Ammon's horn (tissue), 1 donor: ENCODE data around the gene B4GALT5.

Source experiments
- DNase-seq: peaks from one replicate; pipeline ENCODE4 v3.0.0-alpha.2; 2016; ENCODE audit warnings: low spot score

The B4GALT5 gene

DNA sequence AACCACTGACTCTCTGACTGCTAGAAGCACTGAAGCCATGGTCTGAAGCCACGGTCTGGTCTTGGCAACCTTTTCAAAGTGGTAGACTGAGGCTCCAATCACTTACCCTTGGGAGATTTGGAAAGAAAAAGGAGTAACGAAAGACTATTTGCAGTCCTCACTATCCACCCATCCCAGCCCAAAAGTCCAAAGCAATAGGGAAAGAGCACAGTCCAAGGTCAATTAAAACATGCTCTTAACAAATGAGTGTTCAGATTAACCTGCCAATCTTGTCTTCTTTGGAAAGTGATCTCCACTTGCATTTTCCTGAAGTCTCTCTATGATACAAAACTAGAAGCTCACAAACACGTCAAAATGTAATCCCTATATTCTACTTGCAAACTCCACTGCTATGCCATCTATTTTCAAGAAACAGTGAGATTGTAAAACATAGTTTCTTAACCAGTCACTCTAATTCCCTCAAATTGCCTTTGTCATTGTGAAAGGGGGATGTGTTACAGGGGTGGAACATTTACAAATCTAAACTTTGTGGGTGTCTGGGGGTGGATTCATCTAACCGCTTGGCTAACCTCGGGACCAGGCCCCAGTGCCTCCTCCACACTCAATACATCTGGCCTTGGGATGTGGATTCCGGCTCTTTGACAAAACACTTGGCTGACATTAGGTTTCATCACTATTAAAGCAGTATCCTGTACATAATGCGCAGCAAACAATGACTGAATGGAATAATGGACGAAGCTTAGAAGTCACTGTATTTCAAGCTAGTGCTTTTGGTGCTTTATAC, 56.4 kb downstream of the B4GALT5 start:
- no peak for DNase-seq

DNA sequence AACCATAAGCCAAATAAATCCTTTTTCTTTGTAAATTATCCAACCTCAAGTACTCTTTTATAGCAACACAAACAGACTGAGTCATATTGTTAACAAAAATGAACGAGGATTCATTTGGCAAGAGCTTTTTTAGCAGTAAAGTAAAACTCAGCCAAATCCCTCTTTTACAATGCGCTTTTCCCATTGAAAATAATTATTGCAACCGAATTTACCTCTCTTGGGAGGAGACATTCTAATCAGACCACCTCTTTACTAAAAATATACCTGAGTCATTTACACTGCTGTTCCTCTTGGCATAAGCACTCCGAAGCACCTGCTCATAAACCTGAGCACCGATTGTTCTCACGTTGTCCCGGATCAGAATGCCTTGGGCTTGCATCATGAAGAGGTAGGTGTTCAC, 57.4 kb downstream of the B4GALT5 start:
- no peak for DNase-seq

DNA sequence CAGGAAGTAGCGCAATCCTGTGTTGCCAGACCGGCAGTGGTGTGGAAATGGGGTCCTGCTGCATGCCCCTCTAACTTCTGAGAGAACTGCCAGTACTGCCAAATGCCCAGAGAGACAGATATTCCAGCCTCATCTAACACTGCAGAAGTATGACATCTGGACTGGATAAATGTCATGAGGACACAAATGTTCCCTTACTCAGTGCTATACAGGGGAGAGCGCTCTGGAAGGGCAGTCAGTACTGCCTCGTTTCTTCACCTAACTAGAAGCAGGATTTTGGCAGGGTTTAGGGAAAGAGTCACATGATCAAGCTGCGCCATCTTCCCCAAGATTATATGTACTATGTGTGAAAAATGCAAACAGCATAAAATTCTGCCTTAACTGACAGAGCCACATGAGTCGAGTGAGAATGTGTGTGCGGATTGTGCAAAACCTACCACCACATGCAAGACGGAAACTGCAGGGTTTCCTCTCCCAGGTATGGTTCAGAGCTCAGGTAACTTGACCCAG, 59.7 kb downstream of the B4GALT5 start:
- DNase-seq, result no peak

DNA sequence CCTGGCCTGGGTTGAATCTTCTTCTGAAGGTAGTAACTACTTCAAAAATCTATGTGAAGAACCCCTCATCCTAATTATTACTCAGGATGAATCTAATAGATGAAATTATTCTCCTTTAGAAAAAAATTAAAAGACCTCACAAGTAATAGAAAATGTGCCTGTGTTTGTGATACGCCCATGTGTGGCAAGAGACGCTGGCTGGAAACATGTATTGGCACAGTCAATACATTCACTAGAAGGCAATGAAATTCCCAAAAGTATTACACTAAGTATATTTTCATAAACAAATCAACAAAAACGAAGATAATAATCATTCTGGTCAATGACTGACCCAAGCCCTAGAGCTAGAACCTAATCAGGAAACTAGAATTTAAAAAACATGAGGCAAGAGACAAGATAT, 64.0 kb downstream of the B4GALT5 start:
- no peak for DNase-seq

DNA sequence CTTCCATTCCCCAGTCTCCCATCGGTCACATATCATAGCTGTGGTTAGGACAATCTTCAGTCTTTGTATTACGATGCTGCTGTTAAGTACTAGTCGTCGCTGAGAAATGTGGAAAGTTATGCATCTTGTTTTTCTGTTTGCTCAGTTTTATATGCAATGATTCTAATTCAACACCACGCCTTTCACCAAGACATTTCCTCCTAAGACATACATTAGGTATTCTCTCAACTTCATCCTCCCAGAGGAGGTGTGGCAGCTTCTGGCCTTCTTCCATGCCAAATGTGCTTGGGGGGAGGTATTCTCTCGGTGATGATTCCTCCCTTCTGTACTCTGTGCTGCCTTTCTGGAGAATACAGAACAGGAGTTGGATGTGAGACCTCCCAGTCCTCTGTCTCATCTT, 66.1 kb downstream of the B4GALT5 start:
- no peak for DNase-seq

DNA sequence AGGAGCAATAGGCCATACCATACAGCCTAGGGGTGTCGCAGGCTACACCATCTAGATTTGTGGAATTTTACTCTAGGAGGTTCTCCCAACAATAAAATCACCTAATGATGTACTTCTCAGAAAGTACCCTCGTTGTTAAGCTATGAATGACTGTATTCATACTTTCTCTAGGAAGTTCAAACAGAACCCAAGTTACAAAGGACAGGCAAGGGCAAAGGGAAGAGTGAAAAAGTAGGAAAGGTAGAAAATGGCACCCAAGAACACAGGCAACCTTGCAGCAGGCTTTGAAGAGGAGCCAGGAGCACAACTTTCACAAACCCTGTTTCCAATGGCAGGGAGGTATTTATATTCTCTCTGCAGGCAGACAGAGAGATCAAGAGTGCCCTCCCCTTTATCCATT, 67.2 kb downstream of the B4GALT5 start:
- DNase-seq, result no peak

DNA sequence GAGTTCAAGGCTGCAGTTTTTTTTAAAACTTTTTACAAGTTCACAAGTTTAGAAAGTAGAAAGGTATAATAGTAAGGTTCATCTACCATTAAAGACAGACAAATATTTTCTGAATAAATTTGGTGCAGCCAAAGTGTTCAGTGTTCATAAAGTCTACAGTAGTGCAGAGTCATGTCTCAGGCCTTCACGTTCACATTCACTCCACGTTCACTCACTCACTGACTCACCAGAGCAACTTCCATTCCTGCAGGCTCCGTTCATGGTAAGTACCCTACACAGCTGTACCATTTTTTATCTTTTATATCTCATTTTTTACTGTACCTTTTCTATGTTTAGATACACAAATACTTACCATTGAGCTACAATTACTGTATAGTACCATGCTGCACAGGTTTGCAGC, 67.6 kb downstream of the B4GALT5 start:
- DNase-seq, result no peak

DNA sequence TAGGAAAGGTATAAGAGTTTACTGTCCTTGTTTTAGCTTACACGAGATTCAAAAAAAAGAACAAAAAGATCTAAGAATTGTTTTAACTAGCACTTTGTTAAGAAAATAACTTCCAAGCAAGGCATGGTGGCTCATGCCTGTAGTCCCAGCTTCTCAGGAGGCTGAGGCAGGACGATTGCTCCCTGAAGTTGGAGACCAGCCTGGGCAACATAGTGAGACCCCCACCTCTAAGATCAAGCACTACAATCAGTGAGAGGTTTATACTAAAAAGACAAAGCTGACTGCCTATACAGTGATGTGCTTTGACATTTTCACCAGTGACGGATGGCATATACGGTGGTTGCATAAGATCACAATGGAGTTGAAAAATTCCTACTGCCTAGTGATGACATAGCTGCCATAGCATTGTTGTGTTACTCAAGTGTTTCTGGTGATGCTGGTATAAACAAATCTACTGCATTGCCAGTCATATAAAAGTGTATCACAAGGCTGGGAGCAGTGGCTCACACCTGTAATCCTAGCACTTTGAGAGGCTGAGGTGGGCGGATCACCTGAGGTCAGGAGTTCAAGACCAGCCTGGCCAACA, 68.6 kb downstream of the B4GALT5 start:
- DNase-seq, result no peak

DNA sequence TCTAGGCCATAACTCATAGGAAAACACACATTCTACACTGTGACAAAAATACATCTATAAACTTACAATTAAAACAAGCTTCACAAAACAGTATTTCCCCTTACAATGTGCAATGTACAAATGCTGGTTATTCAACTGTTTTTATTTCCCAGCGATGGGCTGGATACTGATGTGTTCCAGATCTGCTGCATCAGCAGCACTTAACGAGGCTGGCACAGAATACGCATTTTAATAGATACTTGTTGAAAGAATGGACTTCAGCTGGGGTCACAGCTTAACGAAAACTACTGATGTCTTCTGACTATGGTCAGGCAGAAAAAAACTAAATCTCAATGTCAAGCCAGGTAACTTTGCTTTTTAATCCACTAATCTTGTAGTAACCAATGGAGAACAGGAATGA, 70.9 kb downstream of the B4GALT5 start:
- peak; percentile 29 for DNase-seq

DNA sequence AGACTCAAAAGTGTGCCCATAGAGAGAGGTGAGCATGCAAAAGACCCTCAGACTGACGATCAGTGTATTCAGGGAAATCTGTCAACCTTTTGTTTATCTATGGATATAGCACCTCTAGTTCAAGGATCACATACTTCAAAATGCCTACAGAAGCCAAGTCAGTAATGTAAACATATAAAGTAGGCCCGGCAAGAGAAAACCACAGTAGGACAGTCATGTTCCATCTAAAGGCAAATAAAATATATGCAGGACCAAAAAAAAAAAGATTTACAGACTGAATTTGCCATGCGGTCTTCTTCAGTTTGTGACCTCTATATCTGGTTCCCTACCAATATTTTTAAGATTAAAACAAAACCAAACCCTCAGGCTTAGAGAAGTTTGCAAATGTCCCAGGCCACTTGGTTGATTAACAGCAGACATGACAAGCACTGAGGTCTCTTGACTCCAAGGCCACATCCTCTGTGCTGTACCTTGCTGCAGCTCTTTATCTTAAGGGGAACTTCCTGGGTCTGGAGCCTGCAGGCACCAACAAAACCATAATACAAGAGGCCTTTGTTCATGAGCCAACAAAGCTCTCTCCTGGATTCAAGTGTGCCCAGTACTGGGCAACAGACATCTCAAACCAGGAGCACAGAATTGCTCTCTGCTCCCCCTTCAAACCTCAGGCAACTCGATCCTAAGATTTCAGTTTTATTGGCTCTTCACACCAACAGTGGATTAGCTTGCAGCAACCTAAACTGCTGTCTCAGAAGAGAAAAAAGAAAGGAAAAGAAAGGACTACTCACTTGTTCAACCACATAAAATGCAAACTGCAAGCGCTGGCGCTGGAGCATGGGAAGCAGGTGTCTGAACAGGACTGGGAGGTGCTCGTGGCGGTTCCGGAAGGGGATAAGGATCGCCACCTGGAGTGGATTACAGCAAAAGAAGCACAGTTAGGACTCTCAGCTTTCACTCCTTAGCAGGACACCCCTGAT, 71.7 kb downstream of the B4GALT5 start:
- peak; percentile 35 for DNase-seq

DNA sequence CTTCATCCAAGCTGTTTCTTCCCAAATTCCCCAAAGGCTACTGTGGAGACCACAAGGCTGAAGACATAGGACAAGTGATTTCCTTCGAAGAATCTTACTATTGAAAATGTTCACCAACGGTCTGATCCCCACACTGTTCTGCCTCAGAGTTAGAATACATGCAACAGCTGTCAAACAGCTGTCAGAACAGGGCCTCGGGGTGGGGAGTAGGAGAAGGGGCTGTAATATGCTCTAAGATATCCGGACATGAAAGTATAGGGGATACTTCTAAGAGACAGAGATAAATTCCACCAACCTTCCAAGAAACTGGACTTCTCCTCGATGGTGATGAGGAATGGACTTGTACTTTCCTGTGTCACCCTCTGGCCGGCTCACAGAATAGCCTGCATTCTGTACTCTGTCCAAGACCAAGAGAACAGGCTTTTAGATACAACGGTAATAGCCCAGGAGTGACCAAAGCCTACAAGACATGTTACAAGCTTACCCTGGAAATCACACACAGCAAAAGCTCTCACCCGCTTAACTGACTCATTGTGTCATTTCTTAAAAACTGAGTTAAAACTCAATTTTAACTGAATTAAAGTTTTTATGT, 76.5 kb downstream of the B4GALT5 start:
- no peak for DNase-seq

DNA sequence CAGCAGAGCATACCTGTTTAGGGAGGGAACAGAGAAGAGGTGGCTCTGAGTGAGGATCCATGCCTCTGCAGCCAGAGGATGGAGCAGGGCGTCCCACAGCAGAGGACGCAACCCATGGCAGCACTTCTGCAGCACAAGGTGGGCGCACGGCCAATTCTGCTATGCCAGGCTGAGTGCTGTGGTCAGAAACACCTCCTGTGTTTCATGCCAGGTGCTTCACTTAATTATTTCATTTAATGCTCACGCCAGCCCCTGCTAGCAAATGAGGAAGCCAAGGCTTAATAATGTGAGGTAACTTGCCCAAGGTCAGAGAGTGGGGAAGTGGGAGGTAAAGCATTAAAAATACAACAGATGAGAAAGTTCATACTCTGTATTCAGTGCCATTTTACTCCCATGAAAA, 77.2 kb downstream of the B4GALT5 start:
- no peak for DNase-seq

DNA sequence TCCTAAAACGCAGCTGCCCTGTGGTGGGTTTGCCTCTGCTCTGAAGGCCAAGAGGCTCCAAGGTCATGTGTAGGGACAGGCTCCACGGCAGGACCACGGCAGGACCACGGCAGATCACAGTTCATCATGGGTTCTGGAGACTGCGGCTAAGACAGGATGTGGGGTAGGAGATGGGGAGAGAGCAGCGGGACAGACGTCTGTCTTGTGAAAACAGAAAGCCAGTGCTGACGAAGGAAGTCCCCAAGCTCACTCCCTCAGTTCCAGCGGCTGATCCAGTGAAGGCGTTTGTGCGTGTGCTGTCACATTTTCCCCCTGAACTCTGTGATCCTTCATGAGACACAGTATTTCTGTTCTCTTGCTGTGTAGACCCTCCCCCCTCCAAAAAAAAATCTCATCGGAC, 77.8 kb downstream of the B4GALT5 start:
- no peak for DNase-seq

DNA sequence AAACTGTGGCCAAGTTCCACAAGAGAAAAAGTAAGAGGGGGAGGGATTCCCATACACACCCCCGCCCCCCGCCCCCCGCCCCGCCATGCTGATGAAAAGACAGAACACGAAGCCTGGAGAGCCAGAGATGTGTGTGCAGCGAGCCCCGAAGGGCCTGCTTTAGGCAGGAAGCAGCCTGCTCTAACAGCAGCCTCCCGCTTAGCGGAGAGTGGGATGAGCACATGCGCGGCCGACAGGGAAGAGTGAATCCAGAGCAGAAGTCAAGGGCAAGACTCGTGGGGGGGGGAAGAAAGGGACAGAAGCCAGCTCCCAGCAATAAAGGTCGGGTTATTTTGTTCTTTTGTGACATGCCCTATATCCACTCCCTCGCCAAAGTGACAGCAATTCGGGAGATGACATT, 78.5 kb downstream of the B4GALT5 start:
- peak; percentile 53 for DNase-seq

DNA sequence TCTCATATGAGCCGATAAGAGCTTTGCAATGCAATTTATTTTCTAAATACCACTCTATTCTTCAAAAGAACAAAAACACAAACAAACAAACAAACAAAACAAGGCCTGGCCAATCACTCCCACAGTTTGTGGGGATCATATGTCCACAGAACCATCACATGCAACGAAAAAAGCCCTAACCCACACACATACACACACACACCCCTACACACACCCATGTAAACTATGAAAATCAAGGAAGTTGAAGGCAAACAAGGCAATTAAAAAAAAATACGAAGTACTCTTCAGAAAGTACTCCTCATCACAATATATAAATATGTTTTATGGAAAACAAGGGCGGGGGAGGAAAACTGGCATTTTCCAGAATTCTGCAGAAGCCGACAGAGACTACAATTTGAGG, 79.6 kb downstream of the B4GALT5 start:
- DNase-seq, result no peak

DNA sequence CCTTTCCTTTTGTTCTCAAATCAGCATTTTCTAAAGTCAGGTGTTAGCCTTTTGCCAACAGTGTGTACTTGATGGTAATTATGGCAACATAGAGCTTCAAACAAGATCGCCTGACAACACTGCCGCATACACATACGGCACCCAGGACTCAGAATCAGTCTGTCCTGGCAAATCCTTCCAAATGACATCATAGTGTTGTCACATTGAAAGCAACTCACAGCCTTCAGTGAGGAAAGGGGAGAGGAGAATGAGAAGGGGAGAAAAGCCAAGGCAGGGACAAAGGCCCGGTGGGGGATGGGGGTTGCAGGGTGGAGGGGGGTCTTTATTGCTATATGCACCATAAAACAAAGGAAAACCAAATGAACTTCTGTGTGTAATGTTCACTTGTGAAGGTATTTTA, 80.0 kb downstream of the B4GALT5 start:
- DNase-seq, result peak; percentile 42

DNA sequence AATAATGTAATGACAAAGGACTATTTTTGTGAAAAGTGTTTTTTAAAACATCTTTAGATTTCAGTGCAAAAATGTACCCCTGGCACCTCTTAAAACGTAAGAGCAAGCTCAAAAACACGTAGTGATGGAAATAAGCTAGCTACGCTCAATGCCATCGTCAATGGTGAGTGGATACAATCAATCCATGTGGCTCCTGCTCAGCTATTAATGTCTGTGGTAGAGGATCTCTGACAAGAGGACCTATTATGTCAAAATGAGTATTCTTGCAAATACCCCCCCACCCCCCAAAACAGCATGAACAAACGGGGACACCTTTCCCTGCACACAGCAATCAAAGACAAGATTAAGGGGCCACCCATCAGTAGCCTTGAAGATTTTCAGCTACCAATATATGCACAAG, 80.7 kb downstream of the B4GALT5 start:
- no peak for DNase-seq

DNA sequence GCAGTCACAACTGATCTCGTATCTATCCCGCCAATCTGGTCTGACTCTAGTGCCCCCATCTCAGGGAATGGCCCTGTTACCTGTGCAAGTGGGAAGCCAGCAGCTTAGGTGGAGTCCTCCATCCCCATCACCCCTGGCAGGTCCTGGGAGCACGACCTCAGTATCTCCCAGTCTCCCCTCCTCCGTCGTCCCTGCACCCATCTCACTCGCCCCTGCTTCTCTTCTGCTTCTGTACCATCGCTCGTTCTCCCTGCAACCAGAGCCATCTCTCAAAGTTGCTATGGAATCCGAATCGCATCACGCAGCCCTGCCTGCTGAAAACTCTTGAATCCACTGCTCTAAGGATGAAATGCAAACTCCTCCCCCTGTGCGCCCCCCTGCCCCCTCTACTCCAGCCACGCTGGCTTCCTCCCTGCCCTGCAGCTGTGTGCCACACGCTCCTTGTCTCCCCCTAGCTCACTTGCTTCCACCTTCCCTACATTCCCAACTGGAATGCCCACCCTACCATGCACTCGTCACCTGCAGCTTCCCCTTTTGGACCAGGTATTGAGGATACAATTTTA, 81.7 kb downstream of the B4GALT5 start:
- DNase-seq, result no peak

DNA sequence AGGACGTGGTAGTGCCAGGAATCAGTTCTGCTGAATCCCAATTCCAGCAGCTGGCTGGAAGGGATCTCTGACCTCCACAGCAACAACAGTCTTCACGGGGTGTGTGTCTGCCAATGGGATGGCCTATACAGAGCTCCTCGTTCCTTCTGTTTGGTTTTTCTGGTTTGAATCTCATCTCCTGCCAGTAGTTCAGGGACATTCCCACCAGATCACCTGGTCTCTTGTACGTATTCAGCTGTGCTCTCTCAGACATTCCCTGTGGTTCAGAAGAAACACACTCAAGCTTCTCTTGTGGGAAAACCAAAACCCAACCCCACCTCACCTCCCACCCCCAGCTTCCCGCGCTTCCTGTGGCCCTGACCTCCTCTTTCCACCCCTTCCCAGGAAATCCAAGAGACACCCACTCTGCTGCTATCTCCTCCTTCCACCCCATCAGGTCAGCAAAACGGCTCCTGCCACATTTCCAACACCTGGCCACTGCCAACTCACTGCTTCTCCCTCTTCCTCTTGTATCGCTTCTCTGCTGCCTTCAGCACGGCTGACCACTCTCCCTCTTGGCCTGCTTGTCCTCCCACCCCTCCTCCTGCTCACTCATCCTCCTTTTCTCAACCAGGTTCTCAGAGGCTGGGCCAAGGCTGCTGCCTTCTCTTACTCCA, 82.5 kb downstream of the B4GALT5 start:
- no peak for DNase-seq

DNA sequence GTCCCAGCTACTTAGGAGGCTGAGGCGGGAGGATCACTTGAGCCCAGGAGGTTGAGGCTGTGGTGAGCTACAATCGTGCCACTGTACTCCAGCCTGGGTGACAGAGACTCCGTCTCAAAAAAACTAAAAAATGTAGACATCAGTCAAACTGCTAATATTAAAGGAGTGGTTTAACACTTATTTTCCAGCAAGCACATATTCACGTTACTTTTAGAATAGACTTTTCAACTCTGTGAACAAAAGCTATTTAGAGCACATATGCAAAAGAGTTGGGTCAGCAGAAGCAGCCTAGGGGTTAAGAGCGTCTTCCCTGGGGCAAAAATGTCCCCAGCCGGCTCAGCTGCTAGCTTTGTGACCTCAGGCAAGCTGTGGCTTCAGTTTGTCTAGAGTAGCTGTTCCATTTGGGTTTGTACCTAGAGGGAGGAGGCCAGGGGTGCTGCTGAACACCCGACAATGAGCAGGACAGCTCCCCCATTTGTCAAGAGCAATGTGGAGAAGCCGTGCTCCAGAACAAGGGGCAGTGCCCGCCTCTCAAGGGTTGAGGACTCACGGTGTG, 83.2 kb downstream of the B4GALT5 start:
- no peak for DNase-seq

DNA sequence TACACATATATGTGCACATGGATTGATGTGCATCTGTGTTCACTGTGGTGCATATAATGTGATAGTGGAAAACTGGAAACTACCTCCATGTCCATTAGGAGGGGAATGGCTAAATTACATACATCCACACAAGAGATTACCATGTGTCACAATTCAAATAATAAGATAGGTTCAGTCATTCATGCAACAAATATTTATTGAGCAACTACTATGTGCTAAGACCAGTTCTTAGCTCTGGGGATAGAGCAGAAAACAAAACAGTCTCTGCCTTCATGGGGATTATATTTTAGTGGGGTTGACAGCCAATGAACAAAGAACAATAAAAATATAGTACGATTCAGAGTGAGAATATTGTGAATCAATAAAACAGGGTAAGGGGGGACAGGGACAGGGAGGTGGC, 84.1 kb downstream of the B4GALT5 start:
- no peak for DNase-seq
